22Rv1 (cell line): ENCODE results near the gene DIAPH2.

Experiments used
- ZFX ChIP-seq: fragments of 450-650 bp; IDR thresholded peaks from 2 replicates; pipeline ENCODE4 v1.6.1; 2017; ENCODE audit warnings: antibody characterized with exemption, borderline replicate concordance
- TF ChIP-seq, protein P1 (sequence below): fragments of 450-650 bp; IDR thresholded peaks from 2 replicates; pipeline ENCODE4 v1.5.1; 2017; ENCODE audit warnings: mild to moderate bottlenecking

DNA sequence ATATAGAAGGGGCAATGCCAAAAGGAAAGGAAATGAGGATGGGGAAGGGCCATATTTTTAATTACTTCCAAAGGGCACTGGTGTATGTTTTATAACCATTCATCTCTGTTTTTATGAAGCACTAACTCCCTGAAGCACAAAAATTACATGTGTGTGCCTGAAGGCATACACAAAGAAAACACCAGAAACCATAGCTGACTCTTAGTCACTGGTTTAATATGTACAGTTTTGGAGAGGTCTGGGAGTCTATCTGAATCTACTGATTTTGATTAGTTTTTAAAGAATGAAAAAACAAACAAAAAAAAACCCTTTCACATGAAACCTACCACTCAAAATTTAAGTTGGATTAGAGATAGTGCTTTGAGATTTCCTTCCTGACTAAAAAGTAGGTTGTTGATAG is 637.8 kb downstream of the DIAPH2 start:
- TF ChIP-seq, protein P1, sequence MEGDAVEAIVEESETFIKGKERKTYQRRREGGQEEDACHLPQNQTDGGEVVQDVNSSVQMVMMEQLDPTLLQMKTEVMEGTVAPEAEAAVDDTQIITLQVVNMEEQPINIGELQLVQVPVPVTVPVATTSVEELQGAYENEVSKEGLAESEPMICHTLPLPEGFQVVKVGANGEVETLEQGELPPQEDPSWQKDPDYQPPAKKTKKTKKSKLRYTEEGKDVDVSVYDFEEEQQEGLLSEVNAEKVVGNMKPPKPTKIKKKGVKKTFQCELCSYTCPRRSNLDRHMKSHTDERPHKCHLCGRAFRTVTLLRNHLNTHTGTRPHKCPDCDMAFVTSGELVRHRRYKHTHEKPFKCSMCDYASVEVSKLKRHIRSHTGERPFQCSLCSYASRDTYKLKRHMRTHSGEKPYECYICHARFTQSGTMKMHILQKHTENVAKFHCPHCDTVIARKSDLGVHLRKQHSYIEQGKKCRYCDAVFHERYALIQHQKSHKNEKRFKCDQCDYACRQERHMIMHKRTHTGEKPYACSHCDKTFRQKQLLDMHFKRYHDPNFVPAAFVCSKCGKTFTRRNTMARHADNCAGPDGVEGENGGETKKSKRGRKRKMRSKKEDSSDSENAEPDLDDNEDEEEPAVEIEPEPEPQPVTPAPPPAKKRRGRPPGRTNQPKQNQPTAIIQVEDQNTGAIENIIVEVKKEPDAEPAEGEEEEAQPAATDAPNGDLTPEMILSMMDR, result no peak
- no peak for TF ChIP-seq ZFX
